CD4-positive, alpha-beta T cell treated with Interleukin-4 for 4 hours (primary cell): ENCODE data around the gene PRPF8.
"Not testable (repeated sequence)": the region's sequence is repeated elsewhere in the genome, so short reads cannot be mapped to it uniquely, and the experiment has no call there.

Source experiments
- DNase-seq: peaks from one replicate; pipeline ENCODE4 v3.0.0-alpha.2; 2020

Gene PRPF8

GRCh38 chr17:1684378-1685189 is at the start of gene PRPF8:
PRPF8 (minus strand) TSS chr17:1684867; CDS start chr17:1684571, 296 bp downstream.
- DNase-seq: peak; percentile 98

GRCh38 chr17:1733759-1734158 is 49.1 kb upstream of the PRPF8 start:
- DNase-seq: no peak

- DNase-seq: no peak
These were observed 48.2 kb upstream of the PRPF8 start for GRCh38 chr17:1732833-1733321.

GRCh38 chr17:1732241-1732832 is 47.7 kb upstream of the PRPF8 start:
- DNase-seq: no peak

- no peak for DNase-seq
These were observed 46.5 kb upstream of the PRPF8 start for GRCh38 chr17:1731194-1731506.

GRCh38 chr17:1730326-1731193 is 45.9 kb upstream of the PRPF8 start:
- no peak for DNase-seq

GRCh38 chr17:1729966-1730325 is 45.3 kb upstream of the PRPF8 start:
- no peak for DNase-seq

GRCh38 chr17:1727876-1728630 is 43.4 kb upstream of the PRPF8 start:
- DNase-seq: no peak

GRCh38 chr17:1727258-1727789 is 42.7 kb upstream of the PRPF8 start:
- DNase-seq: no peak

GRCh38 chr17:1726626-1727257 is 42.1 kb upstream of the PRPF8 start:
- no peak for DNase-seq

GRCh38 chr17:1725642-1726511 is 41.2 kb upstream of the PRPF8 start:
- DNase-seq: no peak

GRCh38 chr17:1724869-1725641 is 40.4 kb upstream of the PRPF8 start:
- no peak for DNase-seq

- peak; percentile 80 for DNase-seq
These were observed 39.7 kb upstream of the PRPF8 start, which contains the start of gene WDR81 for GRCh38 chr17:1724351-1724868. WDR81 (plus strand) TSS chr17:1724704; CDS start chr17:1724960, 256 bp downstream.

GRCh38 chr17:1722022-1722421 is 37.4 kb upstream of the PRPF8 start:
- DNase-seq: not testable (repeated sequence)

GRCh38 chr17:1720856-1721386 is 36.3 kb upstream of the PRPF8 start:
- DNase-seq: peak; percentile 72

- DNase-seq: no peak
These were observed 33.9 kb upstream of the PRPF8 start for GRCh38 chr17:1718362-1719165.

- peak; percentile 93 for DNase-seq
These were observed 32.4 kb upstream of the PRPF8 start for GRCh38 chr17:1716912-1717695.
